Fibroblast of skin of abdomen (primary cell): ENCODE results near the gene SLC35F3.
A peak's percentile ranks its signal among the peaks of the same experiment; 100 is the strongest.
"Not testable (repeated sequence)": the region's sequence is repeated elsewhere in the genome, so short reads cannot be mapped to it uniquely, and the experiment has no call there.

Experiments used
- DNase-seq: peaks from one replicate; pipeline ENCODE4 v3.0.0-alpha.2; 2013

Gene SLC35F3

DNA sequence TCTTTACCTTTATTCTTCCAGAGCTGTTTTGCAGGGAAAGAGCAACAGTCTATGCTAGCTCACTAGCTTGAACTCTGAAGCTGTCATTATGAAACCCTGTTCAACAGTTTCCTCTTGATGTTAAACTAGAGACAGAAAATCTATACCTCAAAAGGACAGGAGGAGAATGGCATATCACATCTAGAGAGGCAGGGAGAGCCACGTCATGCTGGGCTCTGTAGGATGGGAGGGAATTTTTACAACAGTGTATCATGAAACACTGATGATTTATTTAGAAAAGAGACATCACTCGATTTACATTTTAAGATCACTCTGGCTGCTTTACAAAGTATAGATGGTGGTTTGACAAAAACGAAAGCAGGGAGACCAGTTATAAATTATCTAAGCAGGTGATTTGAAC, 243.9 kb downstream of the SLC35F3 start:
- DNase-seq: no peak

DNA sequence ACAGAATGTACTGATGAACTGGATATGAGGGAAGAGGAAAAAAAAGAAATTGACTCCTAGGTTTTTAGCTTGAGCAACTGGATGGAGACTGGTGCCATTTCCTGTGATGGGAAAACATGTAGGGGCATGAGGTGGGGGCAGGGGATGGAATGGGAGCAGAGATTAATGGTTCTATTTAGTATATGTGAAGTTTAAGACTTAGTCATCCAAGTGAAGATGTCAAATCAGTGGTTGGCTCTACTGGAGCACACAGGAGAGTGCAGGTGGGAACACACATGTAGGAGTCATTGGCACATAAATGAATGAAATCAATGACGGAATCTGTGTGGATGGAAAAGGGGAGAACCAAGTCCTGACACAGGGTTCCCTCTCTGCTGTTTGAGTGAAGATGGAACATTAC, 244.3 kb downstream of the SLC35F3 start:
- no peak for DNase-seq

GRCh38 chr1:234149217-234149616, 244.7 kb downstream of the SLC35F3 start:
- DNase-seq: peak; percentile 8

- DNase-seq: no peak
These were observed 246.4 kb downstream of the SLC35F3 start for GRCh38 chr1:234150892-234151291.

- DNase-seq: not testable (repeated sequence)
These were observed 247.9 kb downstream of the SLC35F3 start for GRCh38 chr1:234152344-234152743.

- peak; percentile 63 for DNase-seq
These were observed 250.1 kb downstream of the SLC35F3 start for GRCh38 chr1:234154320-234155251.

GRCh38 chr1:234162661-234163060, 258.2 kb downstream of the SLC35F3 start:
- no peak for DNase-seq

DNA sequence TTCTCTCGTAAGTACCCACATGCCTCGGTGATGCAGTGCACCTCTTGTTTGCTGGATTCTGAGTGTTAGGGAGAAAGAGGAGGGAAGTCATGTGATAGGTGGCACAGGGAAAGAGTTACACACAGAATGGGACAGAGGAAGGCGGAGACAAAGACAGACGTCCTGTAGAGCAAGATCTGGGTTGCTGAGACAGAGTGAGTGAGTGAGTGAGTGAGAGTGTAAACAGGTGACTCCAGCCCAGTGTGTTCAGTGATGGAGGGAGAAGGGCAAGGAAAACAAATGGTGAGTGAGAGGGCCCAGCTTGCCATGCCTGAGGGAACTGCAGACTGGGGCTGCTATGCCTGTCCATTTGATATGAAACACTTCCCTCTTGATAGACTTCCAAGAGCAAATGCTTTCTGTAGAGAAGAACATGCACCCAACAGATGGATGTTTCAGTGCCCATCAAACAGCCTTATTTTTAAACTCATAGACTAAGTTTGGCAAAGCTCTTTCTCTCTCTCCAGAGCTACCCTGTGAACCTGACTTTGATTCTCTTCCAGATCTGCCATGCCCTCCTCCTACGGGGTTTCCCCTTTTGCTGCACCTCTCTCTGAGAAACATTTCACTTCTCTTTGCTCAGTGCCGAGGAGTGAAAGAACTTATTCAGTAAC, 258.9 kb downstream of the SLC35F3 start:
- no peak for DNase-seq

GRCh38 chr1:234164098-234164709, 259.7 kb downstream of the SLC35F3 start:
- DNase-seq: no peak

GRCh38 chr1:234168061-234168724, 263.7 kb downstream of the SLC35F3 start:
- DNase-seq: no peak

- DNase-seq: no peak
These were observed 264.8 kb downstream of the SLC35F3 start for GRCh38 chr1:234169161-234169849.

DNA sequence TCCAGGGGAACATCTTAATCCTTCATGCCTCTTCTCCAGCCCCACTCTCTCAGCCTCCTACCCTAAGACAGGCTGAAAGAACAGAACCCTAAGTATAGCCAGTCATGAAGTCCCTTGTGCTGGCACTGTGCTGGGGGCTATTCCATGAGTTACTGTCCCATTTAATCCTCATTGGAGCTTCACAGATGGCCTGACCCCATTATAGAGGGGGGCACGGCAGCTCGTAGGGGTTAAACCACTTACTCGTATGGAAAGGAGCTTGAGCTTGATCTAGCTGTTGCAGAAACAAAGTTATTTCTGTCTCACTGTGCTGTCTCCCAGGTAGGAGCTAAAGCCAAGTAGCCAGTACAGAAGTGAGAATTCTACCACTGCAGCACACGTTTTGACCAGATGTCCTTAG, 265.6 kb downstream of the SLC35F3 start:
- DNase-seq: no peak

DNA sequence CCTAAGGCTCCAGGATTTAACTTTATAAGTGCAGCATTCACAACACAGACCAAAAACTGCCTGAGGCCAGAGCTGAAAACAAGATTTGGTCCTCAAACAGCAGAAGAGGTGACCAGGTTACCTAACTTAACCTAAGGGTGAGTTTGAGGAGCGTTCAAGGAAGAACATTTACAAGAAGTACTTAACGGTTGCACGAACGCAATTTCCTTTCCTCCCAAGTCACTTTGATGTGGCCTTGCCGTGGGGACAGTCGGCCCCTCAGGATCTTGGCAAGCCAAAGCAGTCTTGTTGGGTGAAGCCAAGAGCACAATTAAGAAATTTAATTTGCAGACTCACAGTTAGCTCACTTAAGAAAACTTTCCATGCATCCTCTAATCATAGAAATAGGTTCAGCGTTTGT, 266.1 kb downstream of the SLC35F3 start:
- DNase-seq: no peak

GRCh38 chr1:234173968-234174367, 269.5 kb downstream of the SLC35F3 start:
- DNase-seq: no peak

DNA sequence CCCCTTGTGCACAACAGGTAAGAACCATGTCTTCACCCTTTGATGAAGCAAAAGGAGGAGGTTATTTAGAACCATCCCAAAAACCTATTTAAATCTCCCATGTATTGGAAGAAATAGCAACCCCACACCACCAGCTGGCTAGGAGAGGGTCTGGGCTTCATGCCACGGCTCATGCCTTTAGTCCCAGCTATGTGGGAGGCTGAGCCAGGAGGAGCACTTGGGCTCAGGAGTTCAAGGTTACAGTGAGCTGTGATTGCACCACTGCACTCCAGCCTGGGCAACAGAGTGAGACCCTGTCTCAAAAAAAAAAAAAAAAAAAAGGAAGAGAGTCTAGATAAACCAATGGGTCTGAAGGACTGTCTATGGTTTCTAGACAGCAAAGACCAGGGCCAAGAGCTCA, 270.9 kb downstream of the SLC35F3 start:
- no peak for DNase-seq

DNA sequence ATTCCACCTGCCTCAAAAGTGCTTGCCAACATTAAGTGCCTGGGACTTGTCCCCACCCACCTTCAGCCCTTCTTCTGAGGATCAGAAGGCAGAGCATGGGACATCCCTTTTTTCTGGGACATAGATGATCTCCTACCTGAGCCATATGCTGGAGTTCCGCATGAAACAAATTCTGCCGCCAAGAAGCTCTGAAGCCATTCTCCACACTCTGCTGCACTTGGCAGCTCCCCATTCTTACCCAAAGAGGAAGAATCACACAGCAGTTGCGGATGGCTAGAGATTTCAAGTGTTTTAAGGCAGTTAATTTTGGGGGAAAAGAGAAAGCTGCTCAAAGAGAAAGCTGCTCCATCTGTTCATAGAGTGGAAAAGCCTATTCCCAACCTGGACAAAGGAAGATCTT, 271.5 kb downstream of the SLC35F3 start:
- no peak for DNase-seq

DNA sequence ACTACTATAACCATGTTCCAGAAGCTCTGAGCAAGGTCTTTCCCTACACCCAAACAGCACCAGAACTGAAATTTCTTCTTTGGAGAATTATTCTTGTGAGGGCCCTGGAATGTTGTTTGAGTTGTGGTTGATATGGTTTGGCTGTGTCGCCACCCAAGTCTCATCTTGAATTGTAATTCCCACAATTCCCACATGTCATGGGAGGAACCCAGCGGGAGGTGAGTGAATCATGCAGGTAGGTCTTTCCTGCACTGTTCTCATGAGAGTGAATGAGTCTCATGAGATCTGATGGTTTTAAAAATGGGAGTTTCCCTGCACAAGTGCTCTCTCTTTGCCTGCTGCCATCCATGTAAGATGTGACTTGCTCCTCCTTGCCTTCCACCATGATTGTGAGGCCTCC, 272.4 kb downstream of the SLC35F3 start:
- not testable (repeated sequence) for DNase-seq

GRCh38 chr1:234185438-234185837, 281.0 kb downstream of the SLC35F3 start:
- DNase-seq: no peak

GRCh38 chr1:234186037-234186688, 281.7 kb downstream of the SLC35F3 start:
- no peak for DNase-seq

GRCh38 chr1:234188454-234188792, 283.9 kb downstream of the SLC35F3 start:
- DNase-seq: no peak

- no peak for DNase-seq
These were observed 293.4 kb downstream of the SLC35F3 start for GRCh38 chr1:234197839-234198238.
